Astrocyte of the cerebellum (primary cell): Measurements from ENCODE around the gene PCBD2.
"Not testable (repeated sequence)": the region's sequence is repeated elsewhere in the genome, so short reads cannot be mapped to it uniquely, and the experiment has no call there.

Experiments
- DNase-seq: peaks from one replicate; pipeline ENCODE4 v3.0.0-alpha.2; 2011; ENCODE audit warnings: low read depth
- H3K4me3 ChIP-seq: 2 replicates; pipeline ENCODE4 v1.5.1; 2011; ENCODE audit warnings: mild to moderate bottlenecking, low read depth, low read length, moderate library complexity
- in situ Hi-C: cut with HindIII; loops from 2 replicates; pipeline ENCODE4 v1.10.0; 2017; ENCODE audit warnings: low sequenced_read_pairs
- TF ChIP-seq, protein P1 (sequence below): IDR thresholded peaks from 2 replicates; pipeline ENCODE4 v1.5.1; 2012; ENCODE audit warnings: low read length, low read depth, moderate library complexity, mild to moderate bottlenecking; ENCODE audit errors: missing control alignments

The PCBD2 gene

DNA sequence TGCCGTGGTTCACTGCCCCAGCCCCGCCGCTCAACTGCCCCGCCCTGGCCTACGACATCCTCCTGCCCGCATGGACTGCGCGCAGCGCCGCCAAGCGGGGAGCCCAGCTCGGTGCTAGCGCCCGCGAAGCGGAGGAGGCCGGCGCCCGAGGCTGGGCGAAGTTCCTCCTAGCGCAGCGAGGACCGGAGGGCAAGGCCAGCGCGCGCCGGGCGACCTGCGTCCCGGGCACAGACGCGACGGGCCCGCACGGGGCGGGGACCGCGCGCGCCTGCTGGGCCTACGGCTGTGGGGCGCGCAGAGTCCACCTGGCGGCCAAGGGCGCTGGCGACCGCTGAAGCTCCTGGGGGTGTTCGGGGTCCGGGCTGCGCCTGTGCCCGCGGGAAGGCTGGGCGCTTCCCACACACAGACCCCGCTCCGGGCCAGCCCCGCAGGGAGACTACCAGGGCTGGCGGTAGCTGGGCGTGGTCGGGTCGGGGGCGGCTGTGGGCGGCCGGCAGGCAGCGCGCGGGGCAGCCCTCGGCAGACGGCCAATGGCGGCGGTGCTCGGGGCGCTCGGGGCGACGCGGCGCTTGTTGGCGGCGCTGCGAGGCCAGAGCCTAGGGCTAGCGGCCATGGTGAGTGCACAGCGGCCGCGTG lies at the start of gene PCBD2:
PCBD2 (plus strand) TSS at position 522 of the 636 bp plus-strand sequence; CDS start at position 531, 9 bp downstream.
- DNase-seq, result peak; percentile 57
- TF ChIP-seq, protein P1, sequence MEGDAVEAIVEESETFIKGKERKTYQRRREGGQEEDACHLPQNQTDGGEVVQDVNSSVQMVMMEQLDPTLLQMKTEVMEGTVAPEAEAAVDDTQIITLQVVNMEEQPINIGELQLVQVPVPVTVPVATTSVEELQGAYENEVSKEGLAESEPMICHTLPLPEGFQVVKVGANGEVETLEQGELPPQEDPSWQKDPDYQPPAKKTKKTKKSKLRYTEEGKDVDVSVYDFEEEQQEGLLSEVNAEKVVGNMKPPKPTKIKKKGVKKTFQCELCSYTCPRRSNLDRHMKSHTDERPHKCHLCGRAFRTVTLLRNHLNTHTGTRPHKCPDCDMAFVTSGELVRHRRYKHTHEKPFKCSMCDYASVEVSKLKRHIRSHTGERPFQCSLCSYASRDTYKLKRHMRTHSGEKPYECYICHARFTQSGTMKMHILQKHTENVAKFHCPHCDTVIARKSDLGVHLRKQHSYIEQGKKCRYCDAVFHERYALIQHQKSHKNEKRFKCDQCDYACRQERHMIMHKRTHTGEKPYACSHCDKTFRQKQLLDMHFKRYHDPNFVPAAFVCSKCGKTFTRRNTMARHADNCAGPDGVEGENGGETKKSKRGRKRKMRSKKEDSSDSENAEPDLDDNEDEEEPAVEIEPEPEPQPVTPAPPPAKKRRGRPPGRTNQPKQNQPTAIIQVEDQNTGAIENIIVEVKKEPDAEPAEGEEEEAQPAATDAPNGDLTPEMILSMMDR, result peak; percentile 81
- in situ Hi-C loops, result no loop called here
- H3K4me3 ChIP-seq, result peak within 1 kb of the TSS; percentile 61

DNA sequence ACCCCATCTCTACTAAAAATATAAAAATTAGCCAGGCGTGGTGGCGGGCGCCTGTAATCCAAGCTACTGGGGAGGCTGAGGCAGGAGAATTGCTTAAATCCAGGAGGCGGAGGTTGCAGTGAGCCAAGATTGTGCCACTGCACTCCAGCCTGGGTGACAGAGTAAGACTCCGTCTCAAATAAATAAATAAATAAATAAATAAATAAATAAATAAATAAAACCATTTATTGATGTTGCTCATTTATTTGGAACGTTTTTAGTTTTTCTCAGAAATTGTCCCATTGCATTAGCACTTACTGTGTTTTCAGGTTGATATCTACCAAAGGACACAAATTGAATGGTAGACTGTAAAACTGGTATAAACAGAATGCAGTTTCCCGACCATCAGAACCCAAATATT lies 48.5 kb upstream of the PCBD2 start:
- DNase-seq, H3K4me3 ChIP-seq, in situ Hi-C loops: not testable (repeated sequence)

DNA sequence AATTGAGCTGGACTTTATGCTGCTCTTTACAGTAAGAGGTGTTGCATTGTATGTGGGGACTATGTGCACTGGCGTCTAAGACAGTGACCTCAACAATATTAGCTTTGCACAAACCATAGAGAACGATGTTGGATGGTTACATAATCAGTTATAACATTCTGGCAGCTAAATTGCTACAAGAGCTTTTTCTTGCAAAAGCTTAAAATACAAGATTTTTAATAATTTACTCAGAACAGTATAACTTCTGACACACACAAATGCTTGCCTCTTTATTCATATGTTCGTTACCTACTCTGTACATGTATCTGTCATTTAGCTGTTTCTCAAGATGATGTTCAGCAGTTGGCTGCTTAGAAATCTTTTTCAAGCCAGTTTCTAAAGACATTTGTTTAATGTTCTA lies 47.5 kb upstream of the PCBD2 start:
- in situ Hi-C loops, result no loop called here
- TF ChIP-seq, protein P1, result no peak
- no peak for DNase-seq
- no peak overlapping the region for H3K4me3 ChIP-seq

DNA sequence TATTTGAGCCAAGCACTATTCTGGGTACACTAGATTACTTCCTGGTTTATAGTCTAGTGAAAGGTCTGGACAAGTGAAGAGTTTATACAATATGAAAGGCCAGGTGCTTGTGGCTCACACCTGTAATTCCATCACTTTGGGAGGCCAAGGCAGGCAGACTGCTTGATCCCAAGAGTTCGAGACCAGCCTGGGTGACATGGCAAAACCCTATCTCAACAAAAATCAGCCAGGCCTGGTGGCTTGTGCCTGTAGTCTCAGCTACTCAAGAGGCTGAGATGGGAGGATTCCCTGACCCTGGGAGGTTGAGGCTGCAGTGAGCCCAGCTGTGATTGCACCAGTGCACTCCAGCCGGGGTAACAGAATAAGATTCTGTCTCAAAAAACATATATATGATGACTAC lies 40.2 kb upstream of the PCBD2 start:
- no peak overlapping the region for H3K4me3 ChIP-seq
- no peak for DNase-seq
- in situ Hi-C loops, result no loop called here
- TF ChIP-seq, protein P1, result no peak

DNA sequence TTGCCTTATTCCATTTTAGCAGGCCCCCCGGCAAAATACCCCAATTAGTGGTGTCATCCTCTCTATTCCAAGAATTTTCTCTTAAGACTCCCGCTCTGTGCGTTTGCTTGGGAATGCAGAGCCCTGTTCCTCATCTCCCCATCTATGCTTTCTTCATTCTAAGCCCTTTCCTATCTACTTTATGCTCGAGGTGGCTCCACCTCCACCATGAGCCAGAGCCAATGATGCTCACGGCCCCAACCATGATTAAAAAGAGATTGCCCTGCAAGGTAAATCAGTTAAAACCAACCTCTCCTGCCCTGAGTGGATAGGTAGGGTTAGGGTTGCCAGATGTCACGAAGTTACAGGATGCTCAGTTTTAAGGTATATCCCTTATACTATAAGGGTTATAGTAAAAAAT lies 31.4 kb upstream of the PCBD2 start:
- no peak overlapping the region for H3K4me3 ChIP-seq
- in situ Hi-C loops, result no loop called here
- no peak for DNase-seq
- TF ChIP-seq, protein P1, result no peak

DNA sequence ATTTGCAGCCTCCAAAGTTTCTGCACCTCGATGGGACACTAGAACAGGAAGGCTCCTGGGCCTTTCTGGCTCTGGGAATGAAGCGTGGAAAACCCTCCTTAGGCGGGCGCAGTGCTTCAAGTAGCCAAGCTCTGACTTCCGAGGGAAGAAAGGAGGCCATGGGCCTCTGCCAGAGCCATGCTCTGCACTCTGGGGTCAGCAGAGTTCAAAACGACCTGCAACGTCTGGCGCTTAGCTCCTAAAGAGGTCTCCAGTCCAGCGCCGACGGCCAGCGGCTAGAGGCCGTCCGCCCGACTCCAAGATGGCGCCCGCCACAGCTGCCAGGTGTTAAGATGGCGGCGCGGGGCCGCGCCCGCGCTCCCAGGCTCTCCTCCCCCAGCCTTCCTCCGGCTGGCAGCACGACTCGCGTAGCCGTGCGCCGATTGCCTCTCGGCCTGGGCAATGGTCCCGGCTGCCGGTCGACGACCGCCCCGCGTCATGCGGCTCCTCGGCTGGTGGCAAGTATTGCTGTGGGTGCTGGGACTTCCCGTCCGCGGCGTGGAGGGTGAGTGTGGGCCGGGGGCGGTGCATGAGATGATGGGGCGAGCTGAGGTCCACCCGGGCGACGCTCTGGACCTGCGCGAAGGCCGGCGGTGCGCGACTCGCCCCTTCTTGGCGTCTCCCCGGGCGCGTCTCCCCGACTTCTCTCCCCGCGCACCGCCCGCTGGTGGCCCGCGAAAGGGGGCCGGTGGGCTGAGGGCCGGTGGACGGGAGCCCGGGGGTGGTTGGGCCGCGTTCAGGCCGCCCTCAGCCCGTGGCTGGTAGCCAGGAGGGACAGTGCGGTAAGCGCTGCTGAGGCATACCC lies 30.7 kb upstream of the PCBD2 start, which contains the start of gene TXNDC15:
TXNDC15 (plus strand) TSS at position 385 of the 844 bp plus-strand sequence; CDS start at position 442, 57 bp downstream.
- TF ChIP-seq, protein P1, result no peak
- in situ Hi-C loops, result no loop called here
- DNase-seq, result peak; percentile 64

More for the DNA sequence above, 30.7 kb upstream of the PCBD2 start, which contains the start of gene TXNDC15:
- H3K4me3 ChIP-seq, result peak within 1 kb of the TSS; percentile 83
